OCI-LY7 (cell line): Measurements from ENCODE around the gene GNAI2. TPM values are rescaled to one million over a fixed set of nuclear protein-coding genes. Genes with fewer than 3 reads are reported as not detected.

ENCODE experiments used
- BruUV-seq: library from RNA; stranded (reverse); fragments of 400-500 nt; replicated peaks from 2 replicates; lab custom pipeline; 2021; lab: Mats Ljungman, UMichigan
- CTCF ChIA-PET: fragments of 300-600 bp; sonication (Branson Sonifier 250); formaldehyde crosslinking; loops from one replicate; lab custom pipeline; 2022; ENCODE audit warnings: antibody characterized with exemption; ENCODE audit not compliant: unreplicated experiment; lab: Charles Lee
- POLR2A ChIA-PET: fragments of 300-600 bp; sonication (Branson Sonifier 250); formaldehyde crosslinking; loops from one replicate; lab custom pipeline; 2022; ENCODE audit warnings: antibody characterized with exemption; lab: Charles Lee
- DNase-seq: peaks from one replicate; pipeline ENCODE4 v3.0.0-alpha.2; 2015; ENCODE audit warnings: low spot score
- H2AFZ ChIP-seq: fragments of 200-600 bp; sonication (generic), shearing (Covaris generic); 2 replicates; pipeline ENCODE4 v1.6.1; 2014; ENCODE audit warnings: mild to moderate bottlenecking, antibody characterized with exemption, low read length, moderate library complexity
- H3K27ac ChIP-seq: fragments of 200-600 bp; sonication (generic); 2 replicates; pipeline ENCODE4 v1.5.1; 2014; ENCODE audit warnings: mixed run types, low read depth, mild to moderate bottlenecking, moderate library complexity, low read length, inconsistent platforms; ENCODE audit not compliant: poor library complexity, severe bottlenecking
- H3K36me3 ChIP-seq: fragments of 200-600 bp; sonication (generic); 2 replicates; pipeline ENCODE4 v1.6.1; 2014; ENCODE audit warnings: mild to moderate bottlenecking, antibody characterized with exemption, low read length, moderate library complexity, mixed read lengths; ENCODE audit not compliant: insufficient read depth
- H3K4me1 ChIP-seq: fragments of 200-600 bp; sonication (generic); 2 replicates; pipeline ENCODE4 v1.5.1; 2014; ENCODE audit warnings: mild to moderate bottlenecking, low read length; ENCODE audit not compliant: insufficient read depth, poor library complexity, severe bottlenecking
- H3K4me2 ChIP-seq: fragments of 200-600 bp; sonication (generic); 2 replicates; pipeline ENCODE4 v1.6.1; 2014; ENCODE audit warnings: mild to moderate bottlenecking, low read length
- H3K4me3 ChIP-seq: fragments of 200-600 bp; sonication (generic); 2 replicates; pipeline ENCODE4 v1.5.1; 2014; ENCODE audit warnings: mild to moderate bottlenecking, low read depth, low read length; ENCODE audit not compliant: poor library complexity, severe bottlenecking
- H3K79me2 ChIP-seq: fragments of 200-600 bp; sonication (generic); 2 replicates; pipeline ENCODE4 v1.6.1; 2016; ENCODE audit warnings: low read depth, mild to moderate bottlenecking, low read length, moderate library complexity, mixed read lengths; ENCODE audit not compliant: insufficient read depth
- H3K9me2 ChIP-seq: fragments of 200-600 bp; sonication (generic); 2 replicates; pipeline ENCODE4 v1.6.1; 2016; ENCODE audit warnings: mild to moderate bottlenecking, low read length, mixed read lengths; ENCODE audit not compliant: insufficient read depth
- H3K9me3 ChIP-seq: fragments of 200-600 bp; sonication (generic); 2 replicates; pipeline ENCODE4 v1.6.1; 2014; ENCODE audit warnings: mild to moderate bottlenecking, mixed run types, low read length, mixed read lengths
- H4K20me1 ChIP-seq: fragments of 200-600 bp; sonication (generic); 2 replicates; pipeline ENCODE4 v1.6.1; 2014; ENCODE audit warnings: mild to moderate bottlenecking, antibody characterized with exemption, low read length, moderate library complexity, mixed read lengths; ENCODE audit not compliant: insufficient read depth
- CTCF ChIP-seq: fragments of 200-600 bp; sonication (generic); conservative IDR thresholded peaks from 2 replicates; pipeline ENCODE4 v1.5.1; 2014; ENCODE audit warnings: mild to moderate bottlenecking, antibody characterized with exemption, low read length, moderate library complexity, mixed read lengths
- EZH2phosphoT487 ChIP-seq: fragments of 200-600 bp; sonication (generic); IDR thresholded peaks from 2 replicates; pipeline ENCODE4 v1.6.1; 2018; ENCODE audit warnings: low read depth, borderline replicate concordance, mild to moderate bottlenecking, mixed run types, antibody characterized with exemption, low read length, moderate library complexity, mixed read lengths
- intact Hi-C: fragments of 100-400 bp; cut with micrococcal nuclease; formaldehyde crosslinking; loops from one replicate; pipeline ENCODE4 v1.10.0; 2022; ENCODE audit not compliant: unreplicated experiment
- total RNA-seq, 2 experiments: library from RNA; depleted of rRNA in 1 of 2; stranded (reverse); fragments of >200 nt in 1 of 2; shearing (Covaris generic) in 1 of 2; gene quantifications; 2 replicates each; pipeline ENCODE4 v1.2.3, GENCODE V29; 2014 to 2022

Gene GNAI2
- total RNA-seq, 2 experiments from 2014 or later: 190 to 256 TPM

GRCh38 chr3:50263478-50264382, 27.7 kb downstream of the GNAI2 start:
- Histone ChIP-seq H4K20me1 (no peaks in the 10 kb centered on the region), H3K9me2 (no peaks in the 10 kb centered on the region), H3K79me2 (no peaks in the 10 kb centered on the region), H3K27ac (no peak overlapping the region), H3K36me3 (peaks cover 11% of the 10 kb centered on the region; the same call in 1 of the 2 replicates), H3K4me3 (no peak overlapping the region), H2AFZ (no peak overlapping the region), H3K9me3 (no peaks in the 10 kb centered on the region), H3K4me1 (peaks cover 4% of the 10 kb centered on the region), H3K4me2 (no peak overlapping the region)
- no TSS peak for BruUV-seq
- intact Hi-C loops: no loop called here
- no peak for DNase-seq
- no peak for TF ChIP-seq CTCF
- TF ChIP-seq EZH2phosphoT487: no peak
- ChIA-PET CTCF (no interaction called here), POLR2A (interaction anchor here (0.5 to 1.2 kb wide), 3 partner anchors 17 to 83 kb away, joined by 3 to 6 read pairs (median 4); no protein-coding TSS in a partner anchor)

- POLR2A ChIA-PET: interaction anchor here (0.5 to 1.2 kb wide), 3 partner anchors 14 to 83 kb away, joined by 4 to 6 read pairs (median 5); no protein-coding TSS in a partner anchor
- H3K4me1 ChIP-seq: peaks cover 4% of the 10 kb centered on the region
- H2AFZ ChIP-seq: no peak overlapping the region
- H3K9me3 ChIP-seq: no peaks in the 10 kb centered on the region
- BruUV-seq: no TSS peak
- CTCF ChIA-PET: interaction anchor here (0.6 kb wide), 1 partner anchor 9 kb away, joined by 3 read pairs; no protein-coding TSS in a partner anchor
- TF ChIP-seq CTCF (no peak), EZH2phosphoT487 (no peak)
- peaks cover 3% of the 10 kb centered on the region; the same call in 1 of the 2 replicates for H3K36me3 ChIP-seq
- H4K20me1 ChIP-seq: no peaks in the 10 kb centered on the region
- intact Hi-C loops: no loop called here
- no peaks in the 10 kb centered on the region for H3K9me2 ChIP-seq
- H3K27ac ChIP-seq: no peak overlapping the region
- no peak overlapping the region for H3K4me2 ChIP-seq
- DNase-seq: no peak
- no peak overlapping the region for H3K4me3 ChIP-seq
- H3K79me2 ChIP-seq: no peaks in the 10 kb centered on the region
Observed at GRCh38 chr3:50264383-50264963, 28.5 kb downstream of the GNAI2 start.
